CD4-positive, alpha-beta T cell treated with Interleukin-17A for 1 hour (primary cell): Measurements from ENCODE around the gene L3MBTL3.

ENCODE experiments used
- DNase-seq: peaks from one replicate; pipeline ENCODE4 v3.0.0-alpha.2; 2020

L3MBTL3 gene

DNA sequence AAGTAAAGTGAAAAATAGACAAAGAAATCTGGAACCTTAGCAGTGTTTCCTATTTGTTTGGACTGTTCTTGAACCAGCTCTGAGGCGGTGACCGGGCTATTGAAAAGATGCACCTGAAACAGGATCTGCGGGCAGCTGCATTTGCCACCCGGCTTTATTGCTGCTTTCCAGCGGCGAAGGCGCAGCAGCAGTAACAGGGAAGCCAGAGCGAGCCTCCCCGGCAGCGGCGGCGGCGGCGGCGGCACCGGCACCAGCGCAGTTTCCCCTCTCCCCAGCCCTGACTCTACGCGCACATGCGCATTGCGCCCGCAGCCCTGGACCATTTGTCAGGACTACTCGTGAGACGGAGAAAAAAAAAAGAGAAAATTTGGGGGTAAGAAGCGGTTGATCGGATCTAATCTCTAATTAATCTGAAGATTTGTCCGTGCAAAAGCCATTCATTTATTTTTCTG, at the start of gene L3MBTL3:
TSS of gene L3MBTL3 (plus strand) at position 290 of the 452 bp plus-strand sequence. CDS start 24,119 bp downstream, outside the sequence.
- peak; percentile 90 for DNase-seq

DNA sequence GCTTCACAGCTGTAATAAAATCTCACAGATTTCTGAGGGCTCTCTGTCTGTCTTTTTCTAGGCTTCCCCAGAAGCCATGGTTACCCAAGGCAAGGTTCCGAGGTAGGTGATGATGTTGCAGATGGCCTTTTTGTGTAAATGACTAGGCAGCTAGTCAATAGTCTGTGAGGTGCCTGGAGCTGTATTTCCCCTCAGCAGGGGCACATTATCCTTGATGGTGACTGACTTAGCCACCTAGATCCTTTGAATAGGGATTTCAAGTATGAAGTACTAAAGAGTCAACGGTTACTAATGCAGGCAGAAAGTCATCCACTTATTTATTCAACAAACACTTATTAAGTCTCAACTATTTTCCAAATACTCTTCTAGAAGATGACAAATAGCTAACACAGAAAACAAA, 49.3 kb upstream of the L3MBTL3 start:
- DNase-seq = no peak

DNA sequence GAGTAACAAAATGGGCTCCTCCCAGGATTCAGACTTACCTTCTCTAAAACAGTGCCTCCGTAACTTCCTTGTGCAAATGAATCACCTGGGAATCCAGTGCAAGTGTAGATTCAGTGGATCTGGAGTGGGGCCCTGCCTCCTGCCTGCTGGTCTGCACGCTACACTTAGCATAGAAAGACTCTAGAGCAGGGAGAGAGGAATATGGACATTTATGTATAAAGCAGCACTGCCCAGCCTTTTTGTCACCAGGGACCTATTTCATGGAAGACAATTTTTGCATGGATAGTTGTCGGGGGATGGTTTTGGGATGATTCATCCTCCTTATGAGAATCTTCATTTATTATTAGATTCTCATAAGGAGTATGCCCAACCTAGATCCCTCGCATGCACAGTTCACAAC, 42.3 kb upstream of the L3MBTL3 start:
- no peak for DNase-seq

DNA sequence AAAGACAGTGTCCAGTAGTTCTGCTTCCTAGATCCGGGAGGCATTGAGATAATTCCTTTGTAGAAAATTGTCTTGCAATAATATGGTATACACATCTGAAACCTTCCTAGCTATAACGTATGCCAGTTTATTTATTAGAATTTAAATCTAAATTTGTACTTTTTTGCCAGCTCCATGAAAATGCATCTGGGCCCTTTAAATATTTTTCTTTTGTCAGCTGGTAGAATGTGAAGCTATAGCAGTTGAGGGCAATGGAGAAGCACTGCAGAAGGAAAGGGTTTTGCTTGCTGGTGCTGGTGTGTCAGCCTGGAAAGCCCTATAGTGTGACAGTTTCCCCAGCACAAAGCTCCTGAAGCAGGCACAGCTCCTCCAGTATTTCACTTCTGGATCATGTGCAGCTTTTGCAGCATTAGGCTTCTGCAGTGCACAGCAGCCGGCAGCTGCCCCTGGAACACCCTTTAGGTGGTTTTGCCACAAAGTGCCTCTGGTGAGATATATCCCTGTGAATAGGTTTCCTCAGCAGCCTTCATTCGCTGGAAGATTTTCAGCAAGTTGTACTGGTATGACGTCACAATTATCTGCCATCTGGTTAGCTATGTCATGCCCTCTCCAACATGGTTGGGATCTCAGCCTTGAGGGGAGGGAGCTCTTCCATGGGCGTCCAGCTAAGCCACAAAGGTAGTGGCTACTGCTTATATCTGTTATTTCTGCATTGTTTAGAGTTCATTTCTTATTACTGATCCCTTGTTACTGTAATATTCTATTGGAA, 40.0 kb upstream of the L3MBTL3 start:
- DNase-seq = no peak

DNA sequence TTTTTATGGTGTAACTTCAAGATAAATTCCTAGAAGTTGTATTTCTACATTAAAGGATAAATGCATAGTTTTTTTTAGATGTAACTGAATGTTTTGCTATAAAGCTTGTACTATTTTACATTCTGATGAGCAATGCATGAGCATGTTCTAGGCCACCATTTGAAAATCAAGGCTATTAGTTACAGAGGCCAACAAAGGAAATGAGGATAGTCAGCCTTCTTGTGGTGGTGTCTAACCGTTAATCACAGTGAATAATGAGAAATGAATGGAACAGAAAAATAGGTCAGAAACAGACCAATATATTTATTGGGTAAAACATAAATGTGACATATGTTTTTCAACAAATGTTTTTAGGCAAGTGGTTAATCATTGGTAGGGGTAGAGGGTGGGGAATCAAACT, 37.6 kb upstream of the L3MBTL3 start:
- DNase-seq = no peak

DNA sequence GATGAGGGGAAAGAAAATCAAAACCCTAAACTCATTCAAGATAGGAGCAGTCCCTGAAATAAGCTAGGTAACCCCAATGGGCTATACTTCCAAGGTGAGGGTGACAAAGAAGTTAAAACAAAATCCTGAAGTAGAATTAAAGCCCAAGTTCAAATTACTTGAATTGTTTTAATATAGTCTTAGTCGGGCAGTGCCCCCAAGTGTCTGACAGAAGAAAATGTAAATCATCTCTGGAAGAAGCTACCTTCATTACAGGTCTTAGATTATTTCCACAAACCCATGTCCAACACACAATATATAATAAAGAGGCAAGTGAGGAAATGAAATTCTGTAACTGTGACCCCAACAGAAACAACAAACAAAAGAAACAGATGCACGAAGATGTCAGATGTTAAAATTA, 36.8 kb upstream of the L3MBTL3 start:
- DNase-seq = no peak

DNA sequence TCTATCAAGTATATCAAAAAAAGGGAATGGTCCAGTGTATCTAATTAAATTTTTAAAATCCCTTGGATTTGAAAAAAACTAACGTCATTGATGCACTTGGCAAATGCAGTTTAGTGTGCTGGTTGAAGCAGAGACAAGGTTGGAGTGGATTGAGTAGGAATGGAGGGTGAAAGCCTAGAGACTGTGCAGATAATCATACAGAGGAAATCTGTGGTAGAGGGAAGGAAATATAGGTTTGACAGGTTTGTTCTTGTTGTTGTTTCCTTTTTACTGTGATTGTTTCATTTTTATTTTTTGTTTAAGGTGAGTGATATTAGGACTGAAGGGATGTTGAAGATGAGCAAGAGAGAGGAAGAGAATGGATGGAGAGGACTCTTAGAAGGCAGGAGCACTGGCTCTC, 29.0 kb upstream of the L3MBTL3 start:
- no peak for DNase-seq

DNA sequence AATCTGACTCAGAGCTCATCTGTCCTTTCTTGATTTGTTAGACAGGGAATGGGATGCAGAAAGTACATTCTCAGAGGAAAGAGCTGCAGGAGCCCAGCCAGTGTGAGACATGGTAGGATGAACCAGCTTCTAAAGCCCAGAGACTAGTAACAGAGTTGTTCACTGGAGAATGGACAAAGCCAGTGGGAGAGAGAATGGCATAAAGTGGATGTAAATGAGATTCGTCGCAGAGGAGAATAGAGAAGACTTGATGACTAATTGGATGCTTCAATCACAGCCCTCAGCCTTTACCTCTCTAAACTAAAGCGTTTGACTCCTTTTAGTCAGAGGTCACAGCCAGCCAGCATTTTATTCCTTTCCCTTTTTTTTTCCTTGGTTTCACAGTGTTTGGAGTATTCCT, 25.5 kb upstream of the L3MBTL3 start:
- no peak for DNase-seq

DNA sequence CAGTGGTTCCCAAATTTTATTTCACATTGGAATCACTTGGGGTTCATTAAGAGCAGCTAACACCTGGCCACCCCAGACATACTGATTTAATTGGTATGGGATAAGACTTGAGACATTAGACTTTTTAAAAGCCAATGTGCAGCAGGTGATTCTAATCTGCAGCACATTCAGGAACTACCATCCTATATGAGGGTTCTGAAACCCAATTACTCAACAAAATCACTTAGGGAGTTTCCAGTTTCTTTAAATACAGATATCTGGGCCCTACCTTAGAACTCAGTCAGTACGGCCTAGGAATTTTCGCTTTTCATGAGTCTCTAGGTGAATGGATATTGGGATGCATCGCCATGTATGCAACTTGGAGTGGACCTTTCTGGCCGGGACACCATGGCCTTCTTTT, 24.0 kb upstream of the L3MBTL3 start:
- no peak for DNase-seq

DNA sequence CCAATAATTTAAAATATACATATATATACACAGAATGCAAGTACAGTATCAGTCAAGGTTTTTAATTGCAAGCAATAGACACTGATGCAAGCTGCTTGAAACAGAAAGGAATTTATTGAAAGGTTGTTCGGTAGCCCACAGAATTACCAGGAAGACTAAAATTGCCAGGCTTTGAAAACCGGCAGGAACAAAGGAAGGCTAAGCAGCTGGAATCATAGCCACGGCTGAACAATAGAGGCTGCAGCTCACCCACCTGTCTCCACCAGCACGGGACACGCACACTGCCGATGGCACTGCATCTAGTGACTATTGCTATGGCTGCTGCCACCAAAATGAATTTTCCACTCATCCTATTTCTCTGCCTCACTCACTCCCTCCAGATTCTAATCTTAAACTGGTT, 22.0 kb upstream of the L3MBTL3 start:
- DNase-seq = no peak

DNA sequence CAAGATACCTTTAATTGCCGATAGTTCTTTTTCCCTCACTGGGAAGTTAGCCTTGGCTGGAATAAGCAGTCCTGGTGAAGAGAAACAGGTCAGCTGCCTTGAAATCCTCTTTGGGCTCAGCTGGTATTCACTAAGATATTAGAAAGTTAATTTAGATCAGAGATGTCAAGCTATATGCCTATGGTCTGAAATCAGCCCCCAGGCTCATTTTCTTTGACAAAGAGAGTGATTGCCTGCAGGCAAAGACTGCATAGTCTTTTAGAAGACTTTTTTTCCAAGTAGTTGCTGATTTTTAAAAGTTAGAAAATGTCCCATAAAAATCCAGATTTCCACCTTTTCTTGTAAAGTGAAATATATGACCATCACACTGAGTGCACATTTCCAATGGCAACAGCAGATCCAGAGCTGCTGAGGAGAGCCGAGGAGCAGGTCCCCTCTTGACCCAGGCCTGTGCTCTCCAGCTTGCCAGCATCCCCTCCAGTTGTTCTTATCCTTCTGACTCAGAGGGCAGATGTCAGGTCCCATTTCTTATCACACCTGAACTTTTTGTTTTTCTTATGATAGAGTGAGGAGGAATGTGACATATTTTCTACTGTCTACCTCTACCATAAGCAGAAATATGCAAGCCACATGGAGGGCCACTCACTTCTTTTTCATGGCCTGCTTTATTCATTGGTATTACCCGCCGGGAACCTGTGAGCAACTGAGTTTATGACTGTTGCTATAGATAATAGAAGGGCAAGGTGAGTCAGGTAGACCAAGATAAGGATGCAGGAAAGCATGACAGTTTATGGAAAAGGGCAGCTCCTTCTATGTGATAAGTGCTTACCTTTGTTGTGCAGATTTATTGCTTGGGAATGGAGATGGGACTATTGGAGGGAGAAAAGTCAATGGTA, 17.6 kb upstream of the L3MBTL3 start:
- DNase-seq = no peak

DNA sequence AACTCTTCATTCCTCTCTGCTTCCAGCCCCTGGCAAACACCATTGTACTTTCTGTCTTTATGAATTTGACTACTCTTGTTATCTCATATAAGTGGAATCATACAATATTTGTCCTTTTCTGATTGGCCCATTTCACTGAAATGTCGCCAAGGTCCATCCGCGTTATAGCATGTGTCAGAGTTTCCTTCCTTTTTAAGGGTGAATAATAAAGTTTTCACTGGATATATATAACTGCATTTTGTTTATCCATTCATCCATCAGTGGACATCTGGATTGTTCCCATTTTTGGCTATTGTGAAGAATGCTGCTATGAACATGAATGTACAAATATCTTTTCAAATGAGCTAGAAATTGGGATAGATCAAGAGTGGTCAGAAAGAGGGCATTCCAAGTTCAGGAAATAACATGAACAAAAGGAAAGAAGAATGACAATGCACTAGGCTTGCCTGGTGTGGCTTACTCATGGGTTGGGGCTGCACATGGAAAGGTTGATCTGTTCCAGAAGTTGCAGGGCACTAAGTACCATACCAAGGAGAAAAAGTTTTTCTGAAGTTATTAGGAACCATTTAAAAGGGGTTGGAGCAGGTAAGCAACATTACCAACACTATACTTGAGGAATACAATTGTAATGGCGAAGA, 10.0 kb upstream of the L3MBTL3 start:
- DNase-seq = no peak

DNA sequence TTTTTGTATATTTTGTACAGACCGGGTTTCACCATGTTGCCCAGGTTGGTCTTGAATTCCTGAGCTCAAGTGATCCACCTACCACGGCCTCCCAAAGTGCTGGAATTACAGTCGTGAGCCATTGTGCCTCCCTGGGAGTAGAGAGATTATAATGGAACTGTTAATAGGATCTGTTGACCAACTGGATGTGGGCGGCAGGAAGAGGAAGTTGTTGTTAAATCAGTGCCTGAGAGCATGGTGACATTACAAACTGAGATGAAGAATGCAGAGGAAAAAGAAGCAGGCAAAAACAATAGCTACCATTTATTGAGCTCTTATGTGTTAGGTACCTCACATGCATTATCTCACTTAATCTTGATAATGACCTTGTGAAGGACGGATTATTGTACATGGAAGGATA, 9.2 kb upstream of the L3MBTL3 start:
- no peak for DNase-seq

DNA sequence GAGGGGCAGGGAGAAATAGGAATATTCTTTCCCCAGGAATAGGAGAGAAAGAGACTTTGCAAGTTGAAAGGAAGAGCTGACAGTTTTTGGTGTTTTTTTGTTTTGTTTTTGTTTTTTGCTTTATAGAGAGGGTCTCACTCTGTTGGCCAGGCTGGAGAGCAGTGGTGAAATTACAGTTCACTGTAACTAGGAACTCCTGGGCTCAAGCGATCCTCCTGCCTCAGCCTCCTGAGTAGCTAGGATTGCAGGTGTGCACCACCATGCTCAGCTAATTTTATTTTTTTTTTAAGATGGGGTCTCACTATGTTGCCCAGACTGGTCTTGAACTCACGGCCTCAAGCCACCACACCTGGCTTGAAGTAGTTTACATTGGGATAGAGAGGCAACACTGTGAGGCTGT, 8.0 kb upstream of the L3MBTL3 start:
- DNase-seq = no peak

DNA sequence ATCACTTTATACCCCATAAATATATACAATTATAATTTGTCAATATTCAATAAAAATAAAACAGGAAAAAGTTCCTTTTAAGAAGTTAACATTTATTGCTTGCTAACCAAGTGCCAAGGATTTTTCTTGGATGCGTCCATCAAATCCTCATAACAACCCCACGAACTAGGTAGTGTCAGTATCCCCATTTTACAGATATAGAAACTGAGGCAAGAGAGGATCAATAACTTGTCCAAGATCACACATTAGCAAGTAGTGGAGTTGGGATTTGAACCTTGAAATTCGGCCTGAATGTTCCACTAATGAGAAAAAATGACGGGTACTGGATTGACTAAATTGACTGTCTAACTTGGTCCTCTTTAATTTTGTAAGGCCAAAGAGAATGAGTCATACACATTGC, 5.7 kb upstream of the L3MBTL3 start:
- DNase-seq = no peak

DNA sequence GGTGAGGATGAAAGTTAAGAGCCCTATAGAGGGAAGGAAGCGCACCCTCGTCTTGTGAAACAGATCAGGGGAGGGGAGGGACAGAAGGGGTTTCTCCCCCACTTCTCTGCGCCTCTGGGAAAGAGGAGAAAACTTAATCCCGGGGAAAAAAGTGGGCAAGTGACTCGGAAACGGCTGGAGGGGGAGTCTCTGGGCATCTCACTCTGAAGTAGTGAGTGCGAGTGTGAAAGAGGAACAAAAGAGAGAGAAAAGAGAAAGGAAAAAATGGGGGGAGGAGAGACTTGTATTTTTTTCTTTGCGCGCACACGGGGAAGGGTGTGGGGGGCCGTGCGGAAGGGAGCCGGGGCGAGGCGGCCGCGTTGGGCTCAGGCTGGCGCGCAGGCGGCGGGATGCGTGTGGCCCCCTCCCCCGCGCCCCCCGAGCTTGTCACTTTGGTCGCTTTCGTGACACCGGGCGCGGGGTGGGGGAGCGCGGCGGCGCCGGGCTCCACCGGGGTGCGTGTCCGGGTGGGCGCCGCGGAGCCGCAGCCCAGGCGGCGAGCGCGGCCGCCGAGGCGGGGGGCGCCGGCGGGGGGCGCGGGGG, 454 bp downstream of the L3MBTL3 start:
- DNase-seq = peak; percentile 53

DNA sequence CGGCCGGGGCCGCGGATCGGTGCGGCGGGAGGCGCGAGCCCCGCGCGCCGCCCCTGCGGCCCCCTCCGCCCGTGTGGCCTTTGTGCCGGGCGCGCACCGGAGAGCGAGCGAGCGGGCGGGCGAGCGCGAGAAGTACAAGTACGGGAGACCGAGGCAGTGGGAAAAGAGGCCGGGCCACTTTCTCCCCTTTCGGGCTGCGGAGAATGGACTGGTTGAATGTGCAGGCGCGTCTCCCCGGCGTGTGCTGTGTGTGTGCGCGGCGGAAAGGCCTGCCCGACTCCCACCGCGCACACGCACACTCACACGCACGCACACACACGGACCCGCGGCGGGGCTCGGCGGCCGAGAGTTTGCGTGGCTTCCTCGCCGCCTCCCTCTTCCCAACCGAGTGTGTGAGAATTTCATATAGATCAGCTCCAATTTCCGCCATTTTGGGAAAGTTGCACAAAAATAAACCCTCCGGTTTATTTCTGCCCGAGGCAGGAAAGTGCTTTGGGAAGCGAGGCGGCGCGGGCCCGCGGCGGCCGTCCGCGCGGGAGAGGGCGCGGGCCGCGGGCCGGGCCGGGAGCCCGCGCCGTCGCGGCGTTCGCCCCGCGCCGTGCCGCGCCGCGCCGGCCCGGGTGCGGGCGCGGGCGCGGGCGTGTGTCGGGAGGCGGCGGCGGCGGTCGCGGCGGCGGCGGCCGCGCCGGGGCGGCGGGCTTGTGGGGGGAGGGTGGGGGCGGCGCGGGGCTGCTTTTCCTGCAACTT, 1.1 kb downstream of the L3MBTL3 start:
- DNase-seq = peak; percentile 45

DNA sequence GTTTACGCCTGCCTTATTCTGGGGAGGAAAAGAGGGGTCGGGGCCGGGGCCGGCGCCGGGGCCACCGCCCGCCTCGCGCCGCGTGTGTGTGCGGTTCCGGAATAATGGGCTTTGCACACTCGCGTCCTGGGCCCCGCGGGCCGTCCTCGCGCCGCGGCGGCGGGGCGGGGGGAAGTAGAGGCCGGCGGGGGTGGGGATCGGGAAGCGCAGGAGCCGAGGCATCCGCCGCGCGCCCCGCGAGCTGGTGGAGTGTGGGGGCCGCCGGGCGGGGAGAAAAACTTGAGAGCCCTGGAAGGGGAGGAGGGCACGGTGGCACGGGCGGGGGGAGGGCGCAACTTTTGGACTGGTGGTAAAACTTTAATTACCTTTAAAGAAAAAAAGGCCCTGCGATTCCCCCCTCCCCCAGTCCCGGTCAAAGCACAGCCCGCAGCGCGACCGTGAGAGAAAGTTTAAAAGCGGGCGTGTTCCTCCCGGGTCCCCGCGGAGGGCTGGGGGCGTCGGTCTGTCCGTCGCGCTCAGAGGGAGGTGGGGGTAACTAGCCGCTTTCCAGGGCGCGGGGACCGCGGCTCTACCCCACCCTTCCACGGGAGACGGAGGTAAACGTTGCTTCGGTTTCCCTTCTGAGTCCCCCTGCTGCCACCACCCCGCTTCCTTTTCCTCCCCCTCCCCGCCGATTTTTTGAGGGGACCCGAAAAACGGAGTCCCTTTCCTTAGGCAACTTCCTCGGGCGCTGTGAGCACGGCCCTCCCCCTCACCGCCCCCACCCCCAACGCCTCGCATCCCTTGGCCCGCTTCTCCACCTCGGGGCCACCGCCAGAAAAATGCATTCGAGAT, 1.9 kb downstream of the L3MBTL3 start:
- peak; percentile 58 for DNase-seq

DNA sequence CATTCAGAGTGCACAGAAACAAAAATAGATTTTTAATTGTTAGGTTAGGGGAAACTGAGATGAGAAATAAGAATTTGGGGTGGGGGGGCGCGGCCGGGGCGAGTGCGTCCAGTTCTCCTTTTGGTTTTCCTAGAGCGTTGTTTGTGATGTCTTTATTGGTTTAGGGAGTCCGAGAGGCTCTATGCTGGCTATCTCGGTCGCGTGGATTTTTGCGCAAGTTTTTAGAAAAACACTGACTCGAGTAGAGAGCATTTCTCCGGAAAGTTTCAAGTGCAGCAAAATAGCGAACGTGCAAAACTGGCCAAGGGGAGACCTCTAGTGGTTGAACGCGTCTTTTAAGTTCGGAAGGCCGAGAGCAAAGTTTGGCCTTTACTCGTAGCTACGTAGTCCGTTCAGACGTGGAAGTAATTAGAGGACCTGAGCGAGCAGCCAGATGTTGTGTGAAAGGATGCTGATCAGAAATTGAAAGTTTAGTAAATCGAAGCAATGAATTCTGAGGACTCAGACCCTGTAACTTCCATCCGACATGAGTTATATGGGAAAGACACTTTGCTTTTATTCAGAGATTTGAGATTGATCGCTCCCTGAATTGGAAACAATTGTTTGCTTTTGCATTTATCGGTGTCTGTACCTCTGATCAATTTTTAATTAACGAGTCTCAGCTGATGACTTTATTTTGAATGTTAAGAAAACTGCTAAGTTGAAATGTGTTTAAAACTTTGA, 2.7 kb downstream of the L3MBTL3 start:
- peak; percentile 91 for DNase-seq

DNA sequence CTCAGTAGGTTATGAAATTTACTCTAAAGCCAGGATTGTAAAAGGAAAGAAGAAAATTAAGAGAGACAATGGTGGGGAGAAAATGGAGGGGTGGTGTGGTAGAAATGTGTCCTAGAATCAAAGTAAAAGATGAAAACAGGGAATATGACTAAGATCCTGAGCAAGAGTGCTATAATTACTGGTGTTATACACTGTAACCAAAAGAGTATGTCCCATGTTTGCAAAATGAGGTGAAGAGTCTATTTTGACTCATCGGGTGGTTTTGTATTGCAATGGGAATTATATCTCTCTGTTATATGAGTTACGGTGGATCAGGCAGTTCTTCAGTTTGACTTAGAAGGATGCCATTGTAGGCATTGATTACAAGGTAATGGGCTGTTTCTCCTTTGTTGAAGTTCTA, 8.5 kb downstream of the L3MBTL3 start:
- no peak for DNase-seq

DNA sequence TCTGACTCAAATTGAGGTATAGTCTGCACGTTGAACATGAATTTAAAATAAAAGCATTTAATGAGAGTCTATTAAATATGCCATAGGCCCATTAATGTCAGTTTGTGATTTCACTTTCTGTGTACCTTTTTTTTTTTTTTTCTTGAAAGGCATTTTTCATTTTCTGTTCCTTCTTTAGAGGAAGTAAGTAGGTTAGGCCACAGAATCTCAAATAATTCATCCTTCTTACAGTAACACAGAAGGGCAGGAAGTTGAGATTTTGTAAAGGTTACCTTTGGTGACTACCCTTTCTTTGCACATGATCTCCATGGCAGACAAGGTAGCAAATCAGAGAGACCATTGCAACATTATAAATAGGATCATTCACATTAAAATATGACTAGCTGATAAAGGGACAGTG, 9.6 kb downstream of the L3MBTL3 start:
- DNase-seq = peak; percentile 57
